A673 (cell line): Measurements from ENCODE around the gene USP12.

Experiments
- EZH2 ChIP-seq: fragments of 200-600 bp; sonication (generic); IDR thresholded peaks from 2 replicates; pipeline ENCODE4 v1.6.1; 2017; ENCODE audit warnings: borderline replicate concordance, low read depth, mild to moderate bottlenecking, mixed read lengths, antibody characterized with exemption, low read length; ENCODE audit not compliant: poor library complexity, severe bottlenecking
- TF ChIP-seq, protein P1 (sequence below): fragments of 300-800, 200-600 bp; sonication (generic); conservative IDR thresholded peaks from 2 replicates; pipeline ENCODE4 v1.5.1; 2017; ENCODE audit warnings: low read depth, mild to moderate bottlenecking, antibody characterized with exemption, low read length, moderate library complexity, mixed read lengths

DNA sequence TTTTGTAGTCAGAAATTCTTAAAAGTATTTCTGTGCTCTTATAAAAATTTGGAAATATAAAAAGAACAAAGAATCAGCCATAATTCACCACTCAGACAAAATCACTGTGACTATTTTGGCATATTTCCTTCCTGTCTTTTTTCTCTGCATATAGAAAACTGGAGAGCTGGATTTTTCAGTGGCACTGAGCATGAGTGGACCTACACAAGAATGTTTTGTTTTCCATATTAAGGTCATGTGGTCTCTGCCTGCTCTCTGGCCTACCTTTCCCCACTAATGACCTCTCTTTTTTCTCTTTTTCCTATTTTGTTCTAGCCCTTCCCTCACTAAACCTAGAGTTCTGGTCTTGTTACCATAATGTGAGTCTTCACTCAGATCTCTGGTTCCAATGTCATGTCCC is 17.6 kb upstream of the USP12 start:
- TF ChIP-seq, protein P1, sequence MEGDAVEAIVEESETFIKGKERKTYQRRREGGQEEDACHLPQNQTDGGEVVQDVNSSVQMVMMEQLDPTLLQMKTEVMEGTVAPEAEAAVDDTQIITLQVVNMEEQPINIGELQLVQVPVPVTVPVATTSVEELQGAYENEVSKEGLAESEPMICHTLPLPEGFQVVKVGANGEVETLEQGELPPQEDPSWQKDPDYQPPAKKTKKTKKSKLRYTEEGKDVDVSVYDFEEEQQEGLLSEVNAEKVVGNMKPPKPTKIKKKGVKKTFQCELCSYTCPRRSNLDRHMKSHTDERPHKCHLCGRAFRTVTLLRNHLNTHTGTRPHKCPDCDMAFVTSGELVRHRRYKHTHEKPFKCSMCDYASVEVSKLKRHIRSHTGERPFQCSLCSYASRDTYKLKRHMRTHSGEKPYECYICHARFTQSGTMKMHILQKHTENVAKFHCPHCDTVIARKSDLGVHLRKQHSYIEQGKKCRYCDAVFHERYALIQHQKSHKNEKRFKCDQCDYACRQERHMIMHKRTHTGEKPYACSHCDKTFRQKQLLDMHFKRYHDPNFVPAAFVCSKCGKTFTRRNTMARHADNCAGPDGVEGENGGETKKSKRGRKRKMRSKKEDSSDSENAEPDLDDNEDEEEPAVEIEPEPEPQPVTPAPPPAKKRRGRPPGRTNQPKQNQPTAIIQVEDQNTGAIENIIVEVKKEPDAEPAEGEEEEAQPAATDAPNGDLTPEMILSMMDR, result no peak
- TF ChIP-seq EZH2, result no peak
